Left lung (tissue), 10 donors: ENCODE data around the gene AOPEP. TPM values are rescaled to one million over a fixed set of nuclear protein-coding genes. Genes with fewer than 3 reads are reported as not detected.

Experiments
- ATAC-seq: fragments of 200-7000 bp; cut with Tn5 transposase; one replicate; pipeline ENCODE4 v1.9.1; 2020; ENCODE audit warnings: moderate library complexity
- DNase-seq, 4 donors: peaks; one replicate each; pipeline ENCODE4 v3.0.0-alpha.2; 2013 to 2020
- H3K27ac ChIP-seq, 2 donors: fragments of 200-600 bp; sonication (generic) in 1 of 2; one replicate each; pipeline versions ENCODE4 v1.5.0 to v1.8.0; 2020 to 2021
- H3K27me3 ChIP-seq, 2 donors: fragments of 200-600 bp; sonication (generic) in 1 of 2; one replicate each; pipeline versions ENCODE4 v1.5.0 to v1.8.0; 2020 to 2021
- H3K36me3 ChIP-seq, 2 donors: fragments of 200-600 bp; sonication (generic) in 1 of 2; one replicate each; pipeline versions ENCODE4 v1.5.0 to v1.8.0; 2020 to 2021
- H3K4me1 ChIP-seq, 2 donors: fragments of 200-600 bp; one replicate each; pipeline ENCODE4 v1.8.0; 2021
- H3K4me3 ChIP-seq, 2 donors: fragments of 200-600 bp; sonication (generic) in 1 of 2; one replicate each; pipeline versions ENCODE4 v1.5.0 to v1.8.0; 2020 to 2021; ENCODE audit warnings: mild to moderate bottlenecking in 1 of 2
- H3K9me3 ChIP-seq, 2 donors: fragments of 200-600 bp; sonication (generic) in 1 of 2; one replicate each; pipeline versions ENCODE4 v1.5.0 to v1.8.0; 2020 to 2021
- intact Hi-C, 2 donors: fragments of 100-400 bp; cut with DNase I; formaldehyde crosslinking; loops; one replicate each; pipeline versions ENCODE4 v1.11.2 to v1.14.2; 2022
- polyA plus RNA-seq, 6 donors: library from polyadenylated mRNA; unstranded; fragments of 120-200 nt; gene quantifications; one replicate each; pipeline ENCODE4 v1.2.1, GENCODE V29; 2013; ENCODE audit not compliant: insufficient read length in 6 of 6
- total RNA-seq, 2 donors: library from RNA; stranded (reverse); fragmentation: NEBNext Ultra II Directional; extraction: Animal tissue kit (Norgen Biotek cat#: 25700); gene quantifications; one replicate each; pipeline ENCODE4 v1.2.1, GENCODE V29; 2021
- TF ChIP-seq, protein P1 (sequence below), 2 donors: fragments of 200-600 bp; sonication (generic) in 1 of 2; IDR thresholded peaks; one replicate each; pipeline versions ENCODE4 v1.5.0 to v1.8.0; 2021; ENCODE audit warnings: antibody characterized with exemption in 2 of 2
- donor health status: DM: no; HTN: yes; CAD: no.
- donor health status: DM: no; HTN: no; CAD: no.

Gene AOPEP
- total and polyA plus RNA-seq, 8 donors = 32.5 to 83.2 (median 39.9) TPM

DNA sequence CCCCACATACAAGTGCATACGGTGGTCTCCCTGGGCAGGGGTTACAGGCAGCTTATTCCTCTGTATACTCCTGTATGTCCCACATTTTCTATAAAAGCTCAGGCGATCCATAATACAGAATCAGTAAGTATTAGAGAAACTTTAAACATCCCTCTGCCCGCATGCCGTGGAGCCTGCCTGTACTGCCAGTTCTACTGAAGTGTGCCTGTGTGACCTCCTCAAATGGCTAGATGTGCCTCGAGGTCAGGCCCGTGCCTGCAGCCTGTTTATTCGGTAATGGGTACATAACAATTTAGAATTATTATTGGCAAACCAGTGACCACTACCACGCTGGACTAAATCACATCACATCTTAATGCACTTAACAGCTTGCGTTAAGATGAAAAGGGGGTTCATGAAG is 400.2 kb downstream of the AOPEP start:
- no peak overlapping the region for H3K4me3 ChIP-seq
- no peaks in the 10 kb centered on the region for H3K9me3 ChIP-seq
- intact Hi-C loops = loop anchor here (5.0 to 10.0 kb wide), 2 partner anchors 442 to 444 kb away; no protein-coding TSS in a partner anchor
- H3K4me1 ChIP-seq = peaks cover 7 to 11% of the 10 kb centered on the region in 2 donors
- TF ChIP-seq, protein P1, sequence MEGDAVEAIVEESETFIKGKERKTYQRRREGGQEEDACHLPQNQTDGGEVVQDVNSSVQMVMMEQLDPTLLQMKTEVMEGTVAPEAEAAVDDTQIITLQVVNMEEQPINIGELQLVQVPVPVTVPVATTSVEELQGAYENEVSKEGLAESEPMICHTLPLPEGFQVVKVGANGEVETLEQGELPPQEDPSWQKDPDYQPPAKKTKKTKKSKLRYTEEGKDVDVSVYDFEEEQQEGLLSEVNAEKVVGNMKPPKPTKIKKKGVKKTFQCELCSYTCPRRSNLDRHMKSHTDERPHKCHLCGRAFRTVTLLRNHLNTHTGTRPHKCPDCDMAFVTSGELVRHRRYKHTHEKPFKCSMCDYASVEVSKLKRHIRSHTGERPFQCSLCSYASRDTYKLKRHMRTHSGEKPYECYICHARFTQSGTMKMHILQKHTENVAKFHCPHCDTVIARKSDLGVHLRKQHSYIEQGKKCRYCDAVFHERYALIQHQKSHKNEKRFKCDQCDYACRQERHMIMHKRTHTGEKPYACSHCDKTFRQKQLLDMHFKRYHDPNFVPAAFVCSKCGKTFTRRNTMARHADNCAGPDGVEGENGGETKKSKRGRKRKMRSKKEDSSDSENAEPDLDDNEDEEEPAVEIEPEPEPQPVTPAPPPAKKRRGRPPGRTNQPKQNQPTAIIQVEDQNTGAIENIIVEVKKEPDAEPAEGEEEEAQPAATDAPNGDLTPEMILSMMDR (IDR thresholded peaks at IDR 0.05) = no peak
- H3K27me3 ChIP-seq = no peaks in the 10 kb centered on the region
- no peaks in the 10 kb centered on the region for H3K36me3 ChIP-seq
- H3K27ac ChIP-seq = no peak overlapping the region
- no peak for ATAC-seq
- DNase-seq = no peak

DNA sequence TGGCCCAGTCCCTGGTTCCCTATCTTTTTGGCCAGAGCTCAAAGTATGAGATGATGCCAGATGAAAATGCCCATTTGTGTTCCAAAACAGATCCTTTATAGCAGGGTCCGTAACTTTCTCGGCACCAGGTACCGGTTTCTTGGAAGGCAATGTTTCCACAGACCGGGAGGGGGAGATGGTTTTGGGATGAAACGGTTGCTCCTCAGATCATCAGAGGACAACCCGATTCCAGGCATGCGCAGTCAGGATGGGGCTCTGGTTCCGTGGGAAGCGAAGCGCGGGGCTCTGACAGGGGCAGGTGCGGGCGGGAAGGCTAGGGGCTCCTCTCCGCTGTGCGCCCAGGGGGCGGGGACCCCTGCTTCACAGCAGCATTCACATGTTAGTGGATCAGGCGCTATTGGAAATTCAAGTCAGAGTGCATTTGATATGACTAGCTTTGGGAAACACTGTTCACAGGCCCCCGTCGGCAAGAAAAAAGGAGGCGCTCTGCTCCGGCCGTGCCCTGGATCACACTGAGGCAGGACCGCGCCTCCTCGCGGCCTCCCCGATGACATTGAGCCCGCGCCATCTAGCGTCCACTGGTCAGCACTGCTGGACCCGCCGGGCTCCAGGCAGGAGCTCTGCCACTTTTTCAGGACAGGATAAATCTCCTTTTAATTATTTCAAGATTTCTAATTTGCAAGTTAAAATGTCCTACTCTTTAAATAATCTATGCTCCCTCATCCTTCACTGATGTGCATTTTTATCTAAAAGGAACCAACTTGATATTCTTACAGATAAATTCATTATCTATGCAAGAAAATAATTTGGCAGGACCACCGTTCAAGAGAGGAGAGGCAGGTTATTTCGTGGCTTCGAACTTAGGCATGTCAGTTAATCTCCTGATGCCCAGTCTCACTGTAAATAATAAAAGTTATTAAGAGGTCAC is 401.0 kb downstream of the AOPEP start:
- Histone ChIP-seq H3K27me3 (no peaks in the 10 kb centered on the region), H3K27ac (no peak overlapping the region), H3K4me3 (peak overlapping the region in 1 of 2 donors; percentile 7), H3K4me1 (peaks cover 7 to 11% of the 10 kb centered on the region in 2 donors), H3K9me3 (no peaks in the 10 kb centered on the region), H3K36me3 (no peaks in the 10 kb centered on the region)
- peak; percentile 93 for ATAC-seq
- DNase-seq = peak; percentile 65 to 94 (median 86)
- TF ChIP-seq, protein P1 (IDR thresholded peaks at IDR 0.05) = peak; percentile 91 to 96
- intact Hi-C loops = loop anchor here (5.0 to 10.0 kb wide), 2 partner anchors 443 to 445 kb away; no protein-coding TSS in a partner anchor

- no peak for ATAC-seq
- intact Hi-C loops = loop anchor here (5.0 to 10.0 kb wide), 2 partner anchors 443 to 446 kb away; no protein-coding TSS in a partner anchor
- no peaks in the 10 kb centered on the region for H3K27me3 ChIP-seq
Observed at GRCh38 chr9:95128177-95128524, 401.7 kb downstream of the AOPEP start.

DNA sequence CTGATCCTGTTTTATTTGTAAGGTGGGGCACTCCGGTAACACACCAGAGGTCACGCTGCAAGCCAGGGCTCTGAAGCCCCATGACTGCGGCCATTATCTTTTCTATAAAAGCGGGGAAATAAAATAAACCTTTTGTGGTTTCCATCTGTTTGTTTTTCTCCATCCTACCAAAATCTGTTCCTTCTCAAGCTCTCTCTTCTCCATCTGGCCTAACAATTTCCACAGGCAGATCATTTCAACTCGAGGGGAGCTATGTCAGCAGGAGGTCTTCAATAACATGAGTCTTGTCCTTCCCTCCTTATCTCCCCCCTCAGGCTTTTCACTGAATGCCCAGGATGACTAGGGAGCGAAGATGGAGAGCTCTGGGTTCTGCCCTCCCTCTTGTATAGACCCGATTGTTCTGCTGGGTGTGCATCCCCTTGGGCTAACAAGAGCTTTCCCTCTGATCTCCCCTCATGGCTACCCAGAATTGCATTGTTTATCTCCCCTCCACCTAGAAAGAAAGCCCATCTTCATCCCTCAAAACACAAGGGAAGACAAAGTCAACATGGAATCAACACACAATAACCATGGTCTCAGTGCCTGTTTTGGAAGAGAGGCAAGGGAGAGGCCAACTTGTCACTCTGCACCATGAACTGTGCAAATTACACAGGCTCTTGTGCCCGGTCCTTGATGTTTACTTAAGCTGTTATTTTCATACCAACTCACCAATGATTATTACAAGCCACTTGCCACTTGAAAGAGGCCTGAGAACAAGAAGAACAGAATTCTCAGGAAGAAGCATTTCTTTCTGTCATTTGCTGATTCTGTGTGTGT is 403.2 kb downstream of the AOPEP start:
- intact Hi-C loops = loop anchor here (5.0 to 10.0 kb wide), 2 partner anchors 445 to 447 kb away; no protein-coding TSS in a partner anchor
- H3K27ac ChIP-seq = no peak overlapping the region
- DNase-seq = no peak
- TF ChIP-seq, protein P1 (IDR thresholded peaks at IDR 0.05) = no peak
- H3K9me3 ChIP-seq = no peaks in the 10 kb centered on the region
- ATAC-seq = peak; percentile 68
- peaks cover 0 to 4% of the 10 kb centered on the region in 2 donors for H3K36me3 ChIP-seq
- no peaks in the 10 kb centered on the region for H3K27me3 ChIP-seq
- H3K4me3 ChIP-seq = no peak overlapping the region
- peaks cover 7 to 11% of the 10 kb centered on the region in 2 donors for H3K4me1 ChIP-seq

More at GRCh38 chr9:95128177-95128524, 401.7 kb downstream of the AOPEP start:
- no peak for DNase-seq
- TF ChIP-seq, protein P1 (IDR thresholded peaks at IDR 0.05) = no peak
- Histone ChIP-seq H3K9me3 (no peaks in the 10 kb centered on the region), H3K4me3 (no peak overlapping the region), H3K36me3 (no peaks in the 10 kb centered on the region), H3K27ac (no peak overlapping the region), H3K4me1 (peaks cover 7 to 11% of the 10 kb centered on the region in 2 donors)
